ENCODE measurements around the gene TPPP2.
"Not testable (repeated sequence)": the region's sequence is repeated elsewhere in the genome, so short reads cannot be mapped to it uniquely, and the experiment has no call there.

The TPPP2 gene

GRCh38 chr14:20997115-20997514 is 32.9 kb upstream of the TPPP2 start:
- Histone ChIP-seq H3K36me3 (ENCODE audit: control insufficient read depth in 2 of 2, insufficient read depth in 2 of 2, low read length in 2 of 2) (peaks cover 42 to 50% of the 10 kb centered on the region in 2 donors), H3K27ac (ENCODE audit: low read depth in 2 of 2, low read length in 2 of 2) (peak overlapping the region; percentile 27 to 35)

GRCh38 chr14:20997564-20997963 is 32.5 kb upstream of the TPPP2 start:
- no peaks in the 10 kb centered on the region for H3K9me3 ChIP-seq (ENCODE audit: control insufficient read depth in 2 of 2, low read length in 2 of 2)
- H3K27ac ChIP-seq (ENCODE audit: low read depth in 2 of 2, low read length in 2 of 2): peak overlapping the region; percentile 27 to 35
- peaks cover 37 to 46% of the 10 kb centered on the region in 2 donors for H3K36me3 ChIP-seq (ENCODE audit: control insufficient read depth in 2 of 2, insufficient read depth in 2 of 2, low read length in 2 of 2)
- H3K4me1 ChIP-seq (ENCODE audit: control insufficient read depth in 2 of 2, insufficient read depth in 2 of 2, low read length in 2 of 2): peaks cover 20 to 41% of the 10 kb centered on the region in 2 donors
- no peak overlapping the region for H3K9ac ChIP-seq (ENCODE audit: low read depth in 1 of 2, low read length in 2 of 2)
- no peaks in the 10 kb centered on the region for H3K27me3 ChIP-seq (ENCODE audit: control insufficient read depth in 2 of 2, insufficient read depth in 2 of 2, low read length in 2 of 2)
- H3K4me3 ChIP-seq (ENCODE audit: low read length in 2 of 2): peak overlapping the region; percentile 49 to 64

More at GRCh38 chr14:20997115-20997514, 32.9 kb upstream of the TPPP2 start:
- H3K27me3 ChIP-seq (ENCODE audit: control insufficient read depth in 2 of 2, insufficient read depth in 2 of 2, low read length in 2 of 2): no peaks in the 10 kb centered on the region
- H3K4me3 ChIP-seq (ENCODE audit: low read length in 2 of 2): peak overlapping the region in 1 of 2 donors; percentile 64
- peaks cover 18 to 40% of the 10 kb centered on the region in 2 donors for H3K4me1 ChIP-seq (ENCODE audit: control insufficient read depth in 2 of 2, insufficient read depth in 2 of 2, low read length in 2 of 2)
- H3K9ac ChIP-seq (ENCODE audit: low read depth in 1 of 2, low read length in 2 of 2): no peak overlapping the region
- H3K9me3 ChIP-seq (ENCODE audit: control insufficient read depth in 2 of 2, low read length in 2 of 2): no peaks in the 10 kb centered on the region

GRCh38 chr14:20998139-20998538 is 31.9 kb upstream of the TPPP2 start:
- peak overlapping the region; percentile 49 to 64 for H3K4me3 ChIP-seq (ENCODE audit: low read length in 2 of 2)
- H3K4me1 ChIP-seq (ENCODE audit: control insufficient read depth in 2 of 2, insufficient read depth in 2 of 2, low read length in 2 of 2): peaks cover 23 to 43% of the 10 kb centered on the region in 2 donors
- no peaks in the 10 kb centered on the region for H3K27me3 ChIP-seq (ENCODE audit: control insufficient read depth in 2 of 2, insufficient read depth in 2 of 2, low read length in 2 of 2)
- no peaks in the 10 kb centered on the region for H3K9me3 ChIP-seq (ENCODE audit: control insufficient read depth in 2 of 2, low read length in 2 of 2)
- peak overlapping the region; percentile 4 to 34 for H3K9ac ChIP-seq (ENCODE audit: low read depth in 1 of 2, low read length in 2 of 2)
- H3K36me3 ChIP-seq (ENCODE audit: control insufficient read depth in 2 of 2, insufficient read depth in 2 of 2, low read length in 2 of 2): peaks cover 32 to 40% of the 10 kb centered on the region in 2 donors
- H3K27ac ChIP-seq (ENCODE audit: low read depth in 2 of 2, low read length in 2 of 2): peak overlapping the region in 1 of 2 donors; percentile 50

GRCh38 chr14:20998674-20999366 is 31.2 kb upstream of the TPPP2 start, which contains the start of gene SLC39A2:
Gene SLC39A2 (plus strand): TSS chr14:20999293. CDS start chr14:20999447, 154 bp downstream.
- H3K4me3 ChIP-seq (ENCODE audit: low read length in 2 of 2): peak within 1 kb of the TSS; percentile 49 to 64
- H3K27me3 ChIP-seq (ENCODE audit: control insufficient read depth in 2 of 2, insufficient read depth in 2 of 2, low read length in 2 of 2): no peaks in the 10 kb centered on the region
- peaks cover 29 to 36% of the 10 kb centered on the region in 2 donors for H3K36me3 ChIP-seq (ENCODE audit: control insufficient read depth in 2 of 2, insufficient read depth in 2 of 2, low read length in 2 of 2)
- peaks cover 23 to 43% of the 10 kb centered on the region in 2 donors for H3K4me1 ChIP-seq (ENCODE audit: control insufficient read depth in 2 of 2, insufficient read depth in 2 of 2, low read length in 2 of 2)
- H3K27ac ChIP-seq (ENCODE audit: low read depth in 2 of 2, low read length in 2 of 2): peak within 1 kb of the TSS; percentile 50 to 65
- no peaks in the 10 kb centered on the region for H3K9me3 ChIP-seq (ENCODE audit: control insufficient read depth in 2 of 2, low read length in 2 of 2)
- H3K9ac ChIP-seq (ENCODE audit: low read depth in 1 of 2, low read length in 2 of 2): peak within 1 kb of the TSS; percentile 4 to 34

- Histone ChIP-seq H3K27ac (ENCODE audit: low read depth in 2 of 2, low read length in 2 of 2) (peak overlapping the region in 1 of 2 donors; percentile 50), H3K4me3 (ENCODE audit: low read length in 2 of 2) (no peak overlapping the region)
Measured at GRCh38 chr14:20999591-20999990, 30.4 kb upstream of the TPPP2 start.

GRCh38 chr14:21001218-21001617 is 28.8 kb upstream of the TPPP2 start:
- peaks cover 5 to 12% of the 10 kb centered on the region in 2 donors for H3K36me3 ChIP-seq (ENCODE audit: control insufficient read depth in 2 of 2, insufficient read depth in 2 of 2, low read length in 2 of 2)
- H3K9ac ChIP-seq (ENCODE audit: low read depth in 1 of 2, low read length in 2 of 2): peak overlapping the region in 1 of 2 donors; percentile 19
- no peak overlapping the region for H3K4me3 ChIP-seq (ENCODE audit: low read length in 2 of 2)
- H3K27me3 ChIP-seq (ENCODE audit: control insufficient read depth in 2 of 2, insufficient read depth in 2 of 2, low read length in 2 of 2): no peaks in the 10 kb centered on the region
- H3K27ac ChIP-seq (ENCODE audit: low read depth in 2 of 2, low read length in 2 of 2): no peak overlapping the region
- H3K4me1 ChIP-seq (ENCODE audit: control insufficient read depth in 2 of 2, insufficient read depth in 2 of 2, low read length in 2 of 2): peaks cover 21 to 37% of the 10 kb centered on the region in 2 donors
- no peaks in the 10 kb centered on the region for H3K9me3 ChIP-seq (ENCODE audit: control insufficient read depth in 2 of 2, low read length in 2 of 2)

More at GRCh38 chr14:20999591-20999990, 30.4 kb upstream of the TPPP2 start:
- Histone ChIP-seq H3K9ac (ENCODE audit: low read depth in 1 of 2, low read length in 2 of 2) (no peak overlapping the region), H3K4me1 (ENCODE audit: control insufficient read depth in 2 of 2, insufficient read depth in 2 of 2, low read length in 2 of 2) (peaks cover 23 to 43% of the 10 kb centered on the region in 2 donors), H3K27me3 (ENCODE audit: control insufficient read depth in 2 of 2, insufficient read depth in 2 of 2, low read length in 2 of 2) (no peaks in the 10 kb centered on the region), H3K9me3 (ENCODE audit: control insufficient read depth in 2 of 2, low read length in 2 of 2) (no peaks in the 10 kb centered on the region), H3K36me3 (ENCODE audit: control insufficient read depth in 2 of 2, insufficient read depth in 2 of 2, low read length in 2 of 2) (peaks cover 21 to 28% of the 10 kb centered on the region in 2 donors)

GRCh38 chr14:21003788-21004346 is 26.1 kb upstream of the TPPP2 start:
- no peaks in the 10 kb centered on the region for H3K36me3 ChIP-seq (ENCODE audit: control insufficient read depth in 2 of 2, insufficient read depth in 2 of 2, low read length in 2 of 2)
- H3K27ac ChIP-seq (ENCODE audit: low read depth in 2 of 2, low read length in 2 of 2): peak overlapping the region in 1 of 2 donors; percentile 52
- no peak overlapping the region for H3K9ac ChIP-seq (ENCODE audit: low read depth in 1 of 2, low read length in 2 of 2)
- no peaks in the 10 kb centered on the region for H3K27me3 ChIP-seq (ENCODE audit: control insufficient read depth in 2 of 2, insufficient read depth in 2 of 2, low read length in 2 of 2)
- H3K9me3 ChIP-seq (ENCODE audit: control insufficient read depth in 2 of 2, low read length in 2 of 2): no peaks in the 10 kb centered on the region
- peaks cover 20 to 22% of the 10 kb centered on the region in 2 donors for H3K4me1 ChIP-seq (ENCODE audit: control insufficient read depth in 2 of 2, insufficient read depth in 2 of 2, low read length in 2 of 2)
- no peak overlapping the region for H3K4me3 ChIP-seq (ENCODE audit: low read length in 2 of 2)

GRCh38 chr14:21009721-21010120 is 20.3 kb upstream of the TPPP2 start:
- not testable (repeated sequence) for H3K9ac ChIP-seq (ENCODE audit: low read depth in 1 of 2, low read length in 2 of 2); H3K27ac ChIP-seq (ENCODE audit: low read depth in 2 of 2, low read length in 2 of 2); H3K27me3 ChIP-seq (ENCODE audit: control insufficient read depth in 2 of 2, insufficient read depth in 2 of 2, low read length in 2 of 2); H3K9me3 ChIP-seq (ENCODE audit: control insufficient read depth in 2 of 2, low read length in 2 of 2); H3K36me3 ChIP-seq (ENCODE audit: control insufficient read depth in 2 of 2, insufficient read depth in 2 of 2, low read length in 2 of 2); H3K4me3 ChIP-seq (ENCODE audit: low read length in 2 of 2)
- peaks cover 2 to 12% of the 10 kb centered on the region in 2 donors for H3K4me1 ChIP-seq (ENCODE audit: control insufficient read depth in 2 of 2, insufficient read depth in 2 of 2, low read length in 2 of 2)

- no peak overlapping the region for H3K4me3 ChIP-seq (ENCODE audit: low read length in 2 of 2)
- H3K27me3 ChIP-seq (ENCODE audit: control insufficient read depth in 2 of 2, insufficient read depth in 2 of 2, low read length in 2 of 2): no peaks in the 10 kb centered on the region
- no peak overlapping the region for H3K9ac ChIP-seq (ENCODE audit: low read depth in 1 of 2, low read length in 2 of 2)
- no peak overlapping the region for H3K27ac ChIP-seq (ENCODE audit: low read depth in 2 of 2, low read length in 2 of 2)
- no peaks in the 10 kb centered on the region for H3K9me3 ChIP-seq (ENCODE audit: control insufficient read depth in 2 of 2, low read length in 2 of 2)
- H3K36me3 ChIP-seq (ENCODE audit: control insufficient read depth in 2 of 2, insufficient read depth in 2 of 2, low read length in 2 of 2): no peaks in the 10 kb centered on the region
- H3K4me1 ChIP-seq (ENCODE audit: control insufficient read depth in 2 of 2, insufficient read depth in 2 of 2, low read length in 2 of 2): peaks cover 2 to 11% of the 10 kb centered on the region in 2 donors
Measured at GRCh38 chr14:21011136-21011535, 18.9 kb upstream of the TPPP2 start.

GRCh38 chr14:21014761-21015190 is 15.2 kb upstream of the TPPP2 start:
- no peak overlapping the region for H3K9ac ChIP-seq (ENCODE audit: low read depth in 1 of 2, low read length in 2 of 2)
- H3K27me3 ChIP-seq (ENCODE audit: control insufficient read depth in 2 of 2, insufficient read depth in 2 of 2, low read length in 2 of 2): no peaks in the 10 kb centered on the region
- H3K4me1 ChIP-seq (ENCODE audit: control insufficient read depth in 2 of 2, insufficient read depth in 2 of 2, low read length in 2 of 2): no peaks in the 10 kb centered on the region
- H3K36me3 ChIP-seq (ENCODE audit: control insufficient read depth in 2 of 2, insufficient read depth in 2 of 2, low read length in 2 of 2): peaks cover 26 to 32% of the 10 kb centered on the region in 2 donors
- no peak overlapping the region for H3K27ac ChIP-seq (ENCODE audit: low read depth in 2 of 2, low read length in 2 of 2)
- no peak overlapping the region for H3K4me3 ChIP-seq (ENCODE audit: low read length in 2 of 2)
- H3K9me3 ChIP-seq (ENCODE audit: control insufficient read depth in 2 of 2, low read length in 2 of 2): no peaks in the 10 kb centered on the region

Measured in mucosa of rectum (tissue), 2 donors.